ENCODE results near the gene WFS1. TPM values are rescaled to one million over a fixed set of nuclear protein-coding genes. Genes with fewer than 3 reads are reported as not detected.

The WFS1 gene
- polyA plus RNA-seq, 1 experiment, result 46.8 TPM

- CTCF ChIA-PET, result no interaction called here
- H3K4me3 ChIP-seq (ENCODE audit: low read depth, low read length), result no peak overlapping the region
- TF ChIP-seq CTCF (IDR thresholded peaks at IDR 0.05; ENCODE audit: low read depth, low read length), result no peak
- no peak overlapping the region for H3K27ac ChIP-seq (ENCODE audit: low read depth, low read length)
- POLR2A ChIA-PET, result no interaction called here
- no peaks in the 10 kb centered on the region for H3K27me3 ChIP-seq (ENCODE audit: control insufficient read depth, insufficient read depth, low read length)
- peaks cover 10% of the 10 kb centered on the region; the same call in 1 of the 2 replicates for H3K9me3 ChIP-seq (ENCODE audit: control insufficient read depth, insufficient read depth, low read length)
- DNase-seq (ENCODE audit: low read depth, low spot score), result no peak
These were observed 30.2 kb downstream of the WFS1 start for GRCh38 chr4:6299875-6300274.

GRCh38 chr4:6300359-6300758 lies 30.7 kb downstream of the WFS1 start:
- TF ChIP-seq CTCF (IDR thresholded peaks at IDR 0.05; ENCODE audit: low read depth, low read length), result no peak
- Histone ChIP-seq H3K9me3 (ENCODE audit: control insufficient read depth, insufficient read depth, low read length) (peaks cover 10% of the 10 kb centered on the region; the same call in 1 of the 2 replicates), H3K27me3 (ENCODE audit: control insufficient read depth, insufficient read depth, low read length) (no peaks in the 10 kb centered on the region), H3K27ac (ENCODE audit: low read depth, low read length) (no peak overlapping the region), H3K4me3 (ENCODE audit: low read depth, low read length) (no peak overlapping the region)
- DNase-seq (ENCODE audit: low read depth, low spot score), result no peak
- ChIA-PET POLR2A (no interaction called here), CTCF (no interaction called here)

- POLR2A ChIA-PET, result no interaction called here
- H3K4me3 ChIP-seq (ENCODE audit: low read depth, low read length), result no peak overlapping the region
- DNase-seq (ENCODE audit: low read depth, low spot score), result no peak
- H3K27ac ChIP-seq (ENCODE audit: low read depth, low read length), result no peak overlapping the region
- no peak for TF ChIP-seq CTCF (IDR thresholded peaks at IDR 0.05; ENCODE audit: low read depth, low read length)
- H3K9me3 ChIP-seq (ENCODE audit: control insufficient read depth, insufficient read depth, low read length), result peaks cover 10% of the 10 kb centered on the region; the same call in 1 of the 2 replicates
- CTCF ChIA-PET, result no interaction called here
- H3K27me3 ChIP-seq (ENCODE audit: control insufficient read depth, insufficient read depth, low read length), result no peaks in the 10 kb centered on the region
These were observed 31.5 kb downstream of the WFS1 start for GRCh38 chr4:6301051-6301731.

- TF ChIP-seq CTCF (IDR thresholded peaks at IDR 0.05; ENCODE audit: low read depth, low read length), result no peak
- CTCF ChIA-PET, result interaction anchor here (1.5 kb wide), 1 partner anchor 51 kb away, joined by 6 read pairs; no protein-coding TSS in a partner anchor
- DNase-seq (ENCODE audit: low read depth, low spot score), result no peak
These were observed 32.2 kb downstream of the WFS1 start for GRCh38 chr4:6301732-6302442.

GRCh38 chr4:6302869-6303268 lies 33.2 kb downstream of the WFS1 start:
- Histone ChIP-seq H3K27me3 (ENCODE audit: control insufficient read depth, insufficient read depth, low read length) (peaks cover 4% of the 10 kb centered on the region), H3K27ac (ENCODE audit: low read depth, low read length) (no peak overlapping the region), H3K4me3 (ENCODE audit: low read depth, low read length) (no peak overlapping the region), H3K9me3 (ENCODE audit: control insufficient read depth, insufficient read depth, low read length) (peaks cover 10% of the 10 kb centered on the region; the same call in 1 of the 2 replicates)
- no peak for TF ChIP-seq CTCF (IDR thresholded peaks at IDR 0.05; ENCODE audit: low read depth, low read length)
- ChIA-PET POLR2A (no interaction called here), CTCF (interaction anchor here (1.5 kb wide), 1 partner anchor 52 kb away, joined by 6 read pairs; no protein-coding TSS in a partner anchor)
- DNase-seq (ENCODE audit: low read depth, low spot score), result no peak

More at GRCh38 chr4:6301732-6302442, 32.2 kb downstream of the WFS1 start:
- H3K27me3 ChIP-seq (ENCODE audit: control insufficient read depth, insufficient read depth, low read length), result no peaks in the 10 kb centered on the region
- POLR2A ChIA-PET, result no interaction called here
- no peak overlapping the region for H3K4me3 ChIP-seq (ENCODE audit: low read depth, low read length)
- H3K9me3 ChIP-seq (ENCODE audit: control insufficient read depth, insufficient read depth, low read length), result peaks cover 10% of the 10 kb centered on the region; the same call in 1 of the 2 replicates
- no peak overlapping the region for H3K27ac ChIP-seq (ENCODE audit: low read depth, low read length)

All from AG04450 (cell line).